Panc1 (cell line): ENCODE results near the gene GRID2.

Source experiments
- CTCF ChIP-seq: fragments of 450-650 bp; IDR thresholded peaks from 2 replicates; pipeline ENCODE4 v1.5.1; 2017; ENCODE audit warnings: mild to moderate bottlenecking
- POLR2AphosphoS5 ChIP-seq: IDR thresholded peaks from 2 replicates; pipeline ENCODE4 v1.6.1; 2012; ENCODE audit warnings: mild to moderate bottlenecking, low read depth, low read length, moderate library complexity
- SIN3A ChIP-seq: IDR thresholded peaks from 2 replicates; pipeline ENCODE4 v1.6.1; 2012; ENCODE audit warnings: low read depth, mild to moderate bottlenecking, low read length, moderate library complexity, borderline replicate concordance; ENCODE audit not compliant: insufficient read depth
- TCF7L2 ChIP-seq: IDR thresholded peaks from 2 replicates; pipeline ENCODE4 v1.6.1; 2011; ENCODE audit warnings: mild to moderate bottlenecking, low read depth, low read length, inconsistent platforms
- TF ChIP-seq, protein P1 (sequence below), 2 experiments: IDR thresholded peaks; 2 replicates each; pipeline ENCODE4 v1.6.1; 2011 to 2012; ENCODE audit warnings: low read depth in 2 of 2, control low read depth in 1 of 2, low read length in 1 of 2, mild to moderate bottlenecking in 1 of 2, moderate library complexity in 1 of 2; ENCODE audit not compliant: insufficient read depth in 1 of 2

GRCh38 chr4:93700571-93700970 lies 1396.8 kb downstream of the GRID2 start:
- no peak for TF ChIP-seq CTCF
- TF ChIP-seq, protein P1, sequence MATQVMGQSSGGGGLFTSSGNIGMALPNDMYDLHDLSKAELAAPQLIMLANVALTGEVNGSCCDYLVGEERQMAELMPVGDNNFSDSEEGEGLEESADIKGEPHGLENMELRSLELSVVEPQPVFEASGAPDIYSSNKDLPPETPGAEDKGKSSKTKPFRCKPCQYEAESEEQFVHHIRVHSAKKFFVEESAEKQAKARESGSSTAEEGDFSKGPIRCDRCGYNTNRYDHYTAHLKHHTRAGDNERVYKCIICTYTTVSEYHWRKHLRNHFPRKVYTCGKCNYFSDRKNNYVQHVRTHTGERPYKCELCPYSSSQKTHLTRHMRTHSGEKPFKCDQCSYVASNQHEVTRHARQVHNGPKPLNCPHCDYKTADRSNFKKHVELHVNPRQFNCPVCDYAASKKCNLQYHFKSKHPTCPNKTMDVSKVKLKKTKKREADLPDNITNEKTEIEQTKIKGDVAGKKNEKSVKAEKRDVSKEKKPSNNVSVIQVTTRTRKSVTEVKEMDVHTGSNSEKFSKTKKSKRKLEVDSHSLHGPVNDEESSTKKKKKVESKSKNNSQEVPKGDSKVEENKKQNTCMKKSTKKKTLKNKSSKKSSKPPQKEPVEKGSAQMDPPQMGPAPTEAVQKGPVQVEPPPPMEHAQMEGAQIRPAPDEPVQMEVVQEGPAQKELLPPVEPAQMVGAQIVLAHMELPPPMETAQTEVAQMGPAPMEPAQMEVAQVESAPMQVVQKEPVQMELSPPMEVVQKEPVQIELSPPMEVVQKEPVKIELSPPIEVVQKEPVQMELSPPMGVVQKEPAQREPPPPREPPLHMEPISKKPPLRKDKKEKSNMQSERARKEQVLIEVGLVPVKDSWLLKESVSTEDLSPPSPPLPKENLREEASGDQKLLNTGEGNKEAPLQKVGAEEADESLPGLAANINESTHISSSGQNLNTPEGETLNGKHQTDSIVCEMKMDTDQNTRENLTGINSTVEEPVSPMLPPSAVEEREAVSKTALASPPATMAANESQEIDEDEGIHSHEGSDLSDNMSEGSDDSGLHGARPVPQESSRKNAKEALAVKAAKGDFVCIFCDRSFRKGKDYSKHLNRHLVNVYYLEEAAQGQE (IDR thresholded peaks at IDR 0.05; ENCODE audit: insufficient read depth in 1 of 2, low read depth in 2 of 2, low read length in 1 of 2) = no peak
- no peak for TF ChIP-seq SIN3A
- no peak for TF ChIP-seq POLR2AphosphoS5
- TF ChIP-seq TCF7L2 = no peak
